Mononuclear cell (primary cell): ENCODE measurements around the gene C10orf105. TPM values are rescaled to one million over a fixed set of nuclear protein-coding genes. Genes with fewer than 3 reads are reported as not detected.

Source experiments
- H3K27me3 ChIP-seq: 2 replicates; pipeline ENCODE4 v1.6.0; 2011; ENCODE audit warnings: low read length, control low read depth; ENCODE audit not compliant: insufficient read depth
- H3K4me1 ChIP-seq: 2 replicates; pipeline ENCODE4 v1.5.1; 2011; ENCODE audit warnings: mild to moderate bottlenecking, low read length, control low read depth; ENCODE audit not compliant: insufficient read depth
- H3K4me3 ChIP-seq: 2 replicates; pipeline ENCODE4 v1.5.1; 2011; ENCODE audit warnings: mild to moderate bottlenecking, low read length, moderate library complexity
- H3K9me3 ChIP-seq: 2 replicates; pipeline ENCODE4 v1.5.1; 2011; ENCODE audit warnings: low read depth, mild to moderate bottlenecking, control low read depth, low read length
- total RNA-seq: library from RNA; depleted of rRNA; stranded (reverse); fragments of >200 nt; gene quantifications from one replicate; pipeline ENCODE4 v1.2.3, GENCODE V29; 2012

The C10orf105 gene
- total RNA-seq, 1 donor = 0.31 TPM

DNA sequence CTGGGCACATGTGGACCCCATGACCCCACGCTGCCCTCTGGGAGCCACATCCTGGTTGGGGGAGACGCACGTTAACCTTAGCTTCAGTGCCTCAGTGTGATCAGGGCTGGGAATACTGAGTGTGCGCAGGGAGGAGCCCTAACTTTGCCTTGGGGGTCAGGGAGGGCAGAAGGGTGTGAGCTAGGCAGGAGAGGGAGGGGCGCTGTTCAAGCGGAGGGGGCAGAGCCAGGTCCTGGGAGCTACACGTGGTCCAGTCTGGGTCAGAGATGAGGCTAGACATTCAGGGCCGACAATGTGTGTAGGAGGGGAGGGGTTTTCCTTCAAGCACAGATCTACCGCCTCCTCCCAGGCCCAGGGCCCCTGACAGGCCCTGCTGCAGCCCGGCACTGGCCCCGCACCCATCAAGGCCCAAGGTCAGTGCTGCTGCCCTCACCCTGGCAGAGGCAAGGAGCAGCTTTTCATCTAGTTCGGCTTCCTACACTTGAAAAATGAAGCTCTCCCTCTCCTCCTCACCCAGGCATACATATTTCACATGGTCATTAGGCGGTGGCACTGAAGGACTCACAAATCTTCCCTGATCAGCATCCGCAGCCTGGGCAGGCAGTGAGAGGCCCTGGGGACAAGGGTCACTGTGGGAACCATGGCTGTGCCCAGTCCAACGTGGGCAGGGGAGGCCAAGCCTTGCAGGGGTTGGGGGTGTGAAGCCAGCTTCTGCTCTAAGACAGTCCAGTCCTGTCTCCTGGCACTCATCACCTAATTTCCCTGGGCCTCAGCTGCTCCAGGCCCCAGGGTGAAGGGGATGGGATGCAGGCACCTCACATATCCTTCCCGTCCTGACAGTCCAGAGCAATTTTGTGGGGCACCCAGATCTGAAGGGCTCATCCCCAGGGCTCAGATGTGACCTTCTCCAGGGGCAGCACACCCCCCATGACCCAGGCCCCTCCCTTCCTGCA, 47.3 kb downstream of the C10orf105 start:
- H3K9me3 ChIP-seq = no peaks in the 10 kb centered on the region
- H3K4me3 ChIP-seq = no peak overlapping the region

DNA sequence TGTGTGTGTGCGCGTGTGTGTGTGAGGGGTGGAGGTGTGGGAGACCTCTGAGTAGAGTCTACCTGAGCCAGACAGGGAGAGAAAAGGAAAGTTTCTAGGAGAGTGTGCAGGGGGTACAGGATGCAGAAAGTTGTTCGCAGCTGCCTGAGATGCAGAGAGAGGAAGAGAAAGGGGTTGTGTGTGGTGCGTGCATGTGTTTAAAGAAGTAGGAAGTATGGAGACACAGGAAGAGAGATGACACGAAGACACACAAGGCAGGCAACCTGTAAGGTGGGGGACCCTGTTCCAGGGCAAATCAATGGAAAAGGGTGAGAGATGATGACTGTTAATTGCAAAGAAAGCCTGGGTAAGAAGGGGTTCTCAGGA, 52.2 kb downstream of the C10orf105 start:
- Histone ChIP-seq H3K4me3 (no peak overlapping the region), H3K9me3 (no peaks in the 10 kb centered on the region), H3K27me3 (no peaks in the 10 kb centered on the region), H3K4me1 (peaks cover 20% of the 10 kb centered on the region)

More for the DNA sequence above, 47.3 kb downstream of the C10orf105 start:
- Histone ChIP-seq H3K27me3 (no peaks in the 10 kb centered on the region), H3K4me1 (peaks cover 10% of the 10 kb centered on the region)

DNA sequence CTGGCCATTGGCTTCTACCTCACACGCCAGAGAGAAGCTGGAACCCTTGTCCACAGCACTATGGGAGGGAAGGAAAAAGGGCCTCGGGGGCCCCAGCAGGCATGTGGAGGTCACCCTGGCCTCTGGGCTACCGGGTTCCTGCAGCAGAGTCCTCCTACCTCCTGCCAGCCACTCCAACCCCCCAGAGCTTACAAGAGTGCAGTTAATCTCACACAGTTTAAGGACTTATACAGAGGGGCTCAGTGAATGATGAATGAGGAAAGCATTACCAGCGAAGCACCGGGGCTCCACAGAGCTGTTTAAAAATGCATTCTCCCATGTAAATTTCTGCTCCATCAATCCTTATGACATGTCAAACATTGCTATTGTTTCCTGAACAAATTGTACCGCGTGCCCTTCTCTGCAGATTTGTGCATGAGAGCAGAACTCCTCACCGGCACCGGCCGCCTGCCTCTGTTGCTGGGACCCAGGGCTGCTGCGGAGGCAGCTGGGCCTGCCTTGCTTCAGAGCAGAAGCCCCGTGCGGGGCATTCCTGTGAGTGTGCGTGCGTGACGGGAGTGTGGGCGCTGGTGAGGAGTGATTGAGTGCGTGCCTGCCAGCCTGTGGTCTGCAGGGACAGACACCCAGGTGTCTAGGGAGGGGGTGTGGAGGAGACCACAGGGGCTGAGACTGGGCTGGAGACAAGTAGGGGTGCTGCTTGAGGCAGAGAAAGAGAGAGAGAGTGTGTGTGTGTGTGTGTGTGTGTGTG, 52.8 kb downstream of the C10orf105 start:
- Histone ChIP-seq H3K9me3 (no peaks in the 10 kb centered on the region), H3K27me3 (no peaks in the 10 kb centered on the region), H3K4me1 (peaks cover 20% of the 10 kb centered on the region), H3K4me3 (no peak overlapping the region)

DNA sequence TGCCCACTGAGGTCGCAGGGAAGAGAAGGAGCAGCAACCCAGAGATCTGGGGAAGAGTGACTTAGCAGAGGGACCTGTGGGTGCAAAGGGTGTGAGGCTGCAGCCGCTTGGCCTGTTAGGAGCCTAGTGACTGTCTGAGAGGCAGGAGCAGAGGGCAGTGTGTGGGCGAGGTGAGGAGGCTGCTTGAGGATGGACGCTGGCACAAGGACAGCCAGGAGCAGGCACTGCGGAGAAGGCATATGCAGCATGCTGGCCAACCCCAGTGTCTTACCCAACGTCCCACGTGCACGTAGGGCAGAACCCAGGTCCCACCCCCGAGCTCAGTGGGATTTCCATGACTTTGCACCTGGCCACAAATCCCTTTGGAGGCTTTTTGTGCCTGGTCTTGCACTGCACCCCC, 54.1 kb downstream of the C10orf105 start:
- H3K9me3 ChIP-seq = no peaks in the 10 kb centered on the region
- H3K4me1 ChIP-seq = peaks cover 20% of the 10 kb centered on the region
- no peaks in the 10 kb centered on the region for H3K27me3 ChIP-seq

DNA sequence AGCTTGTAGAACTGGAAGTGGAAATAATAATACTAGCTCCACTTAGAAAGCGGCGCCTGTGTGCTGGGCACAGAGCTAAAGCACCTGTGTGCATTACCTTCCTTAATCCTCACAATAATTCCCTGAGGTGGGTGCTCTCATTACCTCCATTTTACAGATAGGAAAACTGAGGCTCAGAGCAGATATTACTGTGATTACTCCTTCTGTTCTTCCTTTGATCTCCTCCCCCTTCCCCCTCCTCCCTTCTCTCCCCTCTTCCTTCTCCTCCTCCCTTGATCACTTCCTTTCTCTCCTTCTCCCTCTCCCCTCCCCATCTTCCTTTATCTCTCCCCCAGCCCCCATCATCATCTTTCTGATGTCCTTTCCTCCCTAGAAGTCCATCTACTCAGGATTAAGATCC, 55.0 kb downstream of the C10orf105 start:
- peaks cover 20% of the 10 kb centered on the region for H3K4me1 ChIP-seq
- H3K9me3 ChIP-seq = no peaks in the 10 kb centered on the region
- H3K4me3 ChIP-seq = no peak overlapping the region
- no peaks in the 10 kb centered on the region for H3K27me3 ChIP-seq

More for the DNA sequence above, 54.1 kb downstream of the C10orf105 start:
- no peak overlapping the region for H3K4me3 ChIP-seq

DNA sequence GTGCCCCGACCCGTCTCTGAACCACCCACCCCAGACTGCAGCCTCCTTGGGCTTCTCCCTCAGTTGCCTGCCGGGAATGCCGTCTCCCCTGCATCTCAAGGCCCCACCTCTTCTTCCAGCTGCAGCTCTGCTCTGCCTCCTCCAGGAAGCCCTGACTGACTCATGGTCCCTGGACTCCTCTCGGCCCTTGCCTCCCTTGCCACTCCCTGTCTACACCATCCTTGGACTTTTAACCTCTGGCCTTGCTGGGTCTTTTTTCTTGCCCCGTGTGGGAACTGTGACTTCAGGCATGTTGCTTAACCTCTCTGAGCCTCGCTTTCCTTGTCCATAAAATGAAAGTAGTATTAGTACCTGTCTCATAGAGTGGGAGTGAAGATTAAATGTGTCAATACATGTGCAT, 56.3 kb downstream of the C10orf105 start:
- Histone ChIP-seq H3K9me3 (no peaks in the 10 kb centered on the region), H3K27me3 (no peaks in the 10 kb centered on the region), H3K4me3 (no peak overlapping the region), H3K4me1 (peaks cover 20% of the 10 kb centered on the region)

DNA sequence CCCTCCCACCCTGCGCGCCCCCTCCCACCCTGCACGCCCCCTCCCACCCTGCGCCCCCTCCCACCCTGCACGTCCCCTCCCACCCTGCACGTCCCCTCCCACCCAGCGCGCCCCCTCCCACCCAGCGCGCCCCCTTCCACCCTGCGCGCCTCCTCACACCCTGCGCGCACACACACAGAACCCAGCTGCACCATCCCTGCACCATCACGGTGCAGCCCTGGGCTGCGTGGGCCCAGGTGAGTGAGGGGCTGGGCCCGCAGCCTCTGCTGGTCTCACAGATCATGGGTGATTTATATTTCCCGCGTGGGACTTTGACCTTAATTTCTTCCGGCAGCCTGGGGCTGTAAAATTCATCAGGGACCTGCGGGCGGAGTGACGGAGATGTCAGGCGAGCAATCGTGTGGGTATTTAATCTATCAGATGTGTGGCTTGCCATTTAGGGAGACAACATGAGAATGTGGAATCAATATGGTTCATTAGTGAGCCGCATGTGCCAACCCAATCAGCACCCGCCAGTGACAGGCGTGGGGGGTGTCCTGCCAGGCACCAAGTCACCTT, 57.7 kb downstream of the C10orf105 start:
- Histone ChIP-seq H3K9me3 (no peaks in the 10 kb centered on the region), H3K4me3 (no peak overlapping the region), H3K27me3 (no peaks in the 10 kb centered on the region), H3K4me1 (peaks cover 6% of the 10 kb centered on the region)

Other genes with a start within 250 kb of the C10orf105 start
- gene VSIR, start 53.7 kb upstream of the C10orf105 start, total RNA-seq = 240 TPM
- gene PSAP, start 131.5 kb upstream of the C10orf105 start, total RNA-seq = 1,522 TPM
- under 0.01 TPM for gene CHST3, start 244.6 kb upstream of the C10orf105 start, total RNA-seq